Measurements from ENCODE around the gene TSPAN5. TPM values are rescaled to one million over a fixed set of nuclear protein-coding genes. Genes with fewer than 3 reads are reported as not detected.
A peak's percentile ranks its signal among the peaks of the same experiment; 100 is the strongest.

The TSPAN5 gene
- polyA plus RNA-seq, 1 donor (not counting 4 experiments of a cell fraction or from before 2014, with no cell fraction given): 45.5 TPM

DNA sequence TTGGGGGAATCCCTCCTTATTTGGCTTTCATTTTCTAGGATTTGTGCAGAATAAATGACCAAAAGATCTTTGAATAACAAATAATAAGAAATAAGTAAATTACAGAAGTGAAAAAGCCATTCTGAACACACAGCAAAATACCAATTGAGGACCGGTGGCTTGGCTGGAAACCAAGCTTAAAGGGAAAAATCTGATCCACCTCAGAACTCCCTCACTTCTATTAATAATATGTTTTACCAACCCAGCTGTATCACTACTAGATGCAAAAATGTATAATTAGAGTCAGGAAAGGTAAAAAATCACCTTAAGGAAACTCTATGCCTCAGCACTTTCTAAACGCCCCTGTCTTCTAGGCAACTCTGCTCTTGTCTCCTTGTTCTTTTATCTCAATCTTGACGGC lies 77.3 kb downstream of the TSPAN5 start:
- no peak for DNase-seq (ENCODE audit: low read depth, low spot score)

DNA sequence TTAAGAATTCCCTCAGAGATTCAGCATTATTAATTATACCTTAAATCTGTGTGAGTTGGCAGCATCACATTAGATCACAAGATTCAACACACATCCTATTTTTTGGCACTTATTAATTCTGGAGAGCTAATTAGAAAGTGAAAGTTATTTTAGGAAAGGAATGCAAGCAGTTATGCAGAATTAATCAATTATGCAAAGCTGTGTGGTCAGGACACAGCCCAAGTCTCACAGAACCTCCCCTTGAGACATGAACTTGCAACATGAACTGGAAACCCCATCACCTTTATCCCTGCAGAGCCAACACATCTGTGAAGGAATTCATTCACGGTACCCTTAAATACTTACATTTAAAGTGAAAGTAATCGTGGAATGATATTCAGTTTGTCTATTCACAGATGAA lies 80.5 kb downstream of the TSPAN5 start:
- Histone ChIP-seq H3K27me3 (ENCODE audit: control insufficient read depth, extremely low read depth, insufficient read depth, low read length) (no peaks in the 10 kb centered on the region), H3K27ac (ENCODE audit: control insufficient read depth, insufficient read depth, low read length) (no peak overlapping the region), H3K4me3 (ENCODE audit: control insufficient read depth in 2 of 3, extremely low read depth in 1 of 3, insufficient read depth in 2 of 3, low read depth in 1 of 3, low read length in 3 of 3) (peak overlapping the region in 1 of 3 experiments; percentile 49), H3K9me1 (ENCODE audit: control insufficient read depth, extremely low read depth, insufficient read depth, low read length) (no peaks in the 10 kb centered on the region), H3K4me1 (ENCODE audit: control insufficient read depth, extremely low read depth, insufficient read depth, low read length) (peaks cover 13% of the 10 kb centered on the region), H3K36me3 (ENCODE audit: control insufficient read depth in 2 of 2, extremely low read depth in 1 of 2, insufficient read depth in 2 of 2, low read length in 2 of 2) (peaks cover 0 to 6% of the 10 kb centered on the region in 2 experiments), H3K4me2 (ENCODE audit: control insufficient read depth, extremely low read depth, insufficient read depth, low read depth, low read length) (peak overlapping the region; percentile 49), H3K79me2 (ENCODE audit: control insufficient read depth, insufficient read depth, low read length) (peaks cover 45% of the 10 kb centered on the region), H2AFZ (ENCODE audit: control insufficient read depth, low read length) (no peak overlapping the region), H4K20me1 (ENCODE audit: control insufficient read depth, extremely low read depth, insufficient read depth, low read length) (no peaks in the 10 kb centered on the region), H3K9ac (ENCODE audit: control insufficient read depth, extremely low read depth, insufficient read depth, low read length) (no peak overlapping the region), H3K9me3 (ENCODE audit: control insufficient read depth, low read depth, low read length) (no peaks in the 10 kb centered on the region)
- dilution Hi-C loops (cut with MboI; ENCODE audit: extremely low pct_ligation_motif_present, low sequenced_read_pairs): no loop called here
- DNase-seq (ENCODE audit: low read depth, low spot score) (no peak), FAIRE-seq (no peak)
- TF ChIP-seq, protein P1, sequence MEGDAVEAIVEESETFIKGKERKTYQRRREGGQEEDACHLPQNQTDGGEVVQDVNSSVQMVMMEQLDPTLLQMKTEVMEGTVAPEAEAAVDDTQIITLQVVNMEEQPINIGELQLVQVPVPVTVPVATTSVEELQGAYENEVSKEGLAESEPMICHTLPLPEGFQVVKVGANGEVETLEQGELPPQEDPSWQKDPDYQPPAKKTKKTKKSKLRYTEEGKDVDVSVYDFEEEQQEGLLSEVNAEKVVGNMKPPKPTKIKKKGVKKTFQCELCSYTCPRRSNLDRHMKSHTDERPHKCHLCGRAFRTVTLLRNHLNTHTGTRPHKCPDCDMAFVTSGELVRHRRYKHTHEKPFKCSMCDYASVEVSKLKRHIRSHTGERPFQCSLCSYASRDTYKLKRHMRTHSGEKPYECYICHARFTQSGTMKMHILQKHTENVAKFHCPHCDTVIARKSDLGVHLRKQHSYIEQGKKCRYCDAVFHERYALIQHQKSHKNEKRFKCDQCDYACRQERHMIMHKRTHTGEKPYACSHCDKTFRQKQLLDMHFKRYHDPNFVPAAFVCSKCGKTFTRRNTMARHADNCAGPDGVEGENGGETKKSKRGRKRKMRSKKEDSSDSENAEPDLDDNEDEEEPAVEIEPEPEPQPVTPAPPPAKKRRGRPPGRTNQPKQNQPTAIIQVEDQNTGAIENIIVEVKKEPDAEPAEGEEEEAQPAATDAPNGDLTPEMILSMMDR (optimal IDR thresholded peaks at IDR 0.05 in 1 of 3, IDR thresholded peaks at IDR 0.05 in 1 of 3, conservative IDR thresholded peaks at IDR 0.05 in 1 of 3; ENCODE audit: extremely low read depth in 1 of 3, insufficient read depth in 2 of 3, low read length in 3 of 3): no peak
- no peak for TF ChIP-seq EZH2 (IDR thresholded peaks at IDR 0.05; ENCODE audit: low read length)

More for the DNA sequence above, 77.3 kb downstream of the TSPAN5 start:
- H2AFZ ChIP-seq (ENCODE audit: control insufficient read depth, low read length): no peak overlapping the region
- dilution Hi-C loops (cut with MboI; ENCODE audit: extremely low pct_ligation_motif_present, low sequenced_read_pairs): no loop called here
- H3K9ac ChIP-seq (ENCODE audit: control insufficient read depth, extremely low read depth, insufficient read depth, low read length): no peak overlapping the region
- FAIRE-seq: no peak
- H3K36me3 ChIP-seq (ENCODE audit: control insufficient read depth in 2 of 2, extremely low read depth in 1 of 2, insufficient read depth in 2 of 2, low read length in 2 of 2): no peaks in the 10 kb centered on the region
- H3K27me3 ChIP-seq (ENCODE audit: control insufficient read depth, extremely low read depth, insufficient read depth, low read length): no peaks in the 10 kb centered on the region
- no peak overlapping the region for H3K4me3 ChIP-seq (ENCODE audit: control insufficient read depth in 2 of 3, extremely low read depth in 1 of 3, insufficient read depth in 2 of 3, low read depth in 1 of 3, low read length in 3 of 3)
- no peaks in the 10 kb centered on the region for H3K9me1 ChIP-seq (ENCODE audit: control insufficient read depth, extremely low read depth, insufficient read depth, low read length)
- H3K27ac ChIP-seq (ENCODE audit: control insufficient read depth, insufficient read depth, low read length): no peak overlapping the region
- H3K4me1 ChIP-seq (ENCODE audit: control insufficient read depth, extremely low read depth, insufficient read depth, low read length): peaks cover 7% of the 10 kb centered on the region
- H3K9me3 ChIP-seq (ENCODE audit: control insufficient read depth, low read depth, low read length): no peaks in the 10 kb centered on the region
- H3K4me2 ChIP-seq (ENCODE audit: control insufficient read depth, extremely low read depth, insufficient read depth, low read depth, low read length): no peak overlapping the region
- H4K20me1 ChIP-seq (ENCODE audit: control insufficient read depth, extremely low read depth, insufficient read depth, low read length): no peaks in the 10 kb centered on the region
- H3K79me2 ChIP-seq (ENCODE audit: control insufficient read depth, insufficient read depth, low read length): peaks cover 65% of the 10 kb centered on the region
- no peak for TF ChIP-seq EZH2 (IDR thresholded peaks at IDR 0.05; ENCODE audit: low read length)
- TF ChIP-seq, protein P1 (optimal IDR thresholded peaks at IDR 0.05 in 1 of 3, IDR thresholded peaks at IDR 0.05 in 1 of 3, conservative IDR thresholded peaks at IDR 0.05 in 1 of 3; ENCODE audit: extremely low read depth in 1 of 3, insufficient read depth in 2 of 3, low read length in 3 of 3): no peak
